Measurements from ENCODE around the gene E2F4.

- TF ChIP-seq CTCF (IDR thresholded peaks at IDR 0.05 in 8 of 11, conservative IDR thresholded peaks at IDR 0.05 in 3 of 11) (no peak), POLR2AphosphoS5 (IDR thresholded peaks at IDR 0.05) (no peak), POLR2A (IDR thresholded peaks at IDR 0.05) (no peak)
Measured at GRCh38 chr16:67192781-67193361, 916 bp downstream of the E2F4 start.

Data from spleen (tissue), 7 donors.